AG04450 (cell line): ENCODE data around the gene SIGLEC15. TPM values are rescaled to one million over a fixed set of nuclear protein-coding genes. Genes with fewer than 3 reads are reported as not detected.
"Not testable (repeated sequence)": the region's sequence is repeated elsewhere in the genome, so short reads cannot be mapped to it uniquely, and the experiment has no call there.

Experiments used
- CTCF ChIA-PET: fragments of 300-600, 350-600 bp; formaldehyde crosslinking; extraction: SDS; loops from one replicate; lab custom pipeline; 2022; ENCODE audit warnings: antibody characterized with exemption, inconsistent platforms; lab: Charles Lee
- POLR2A ChIA-PET: fragments of 350-600 bp; formaldehyde crosslinking; extraction: SDS; loops from one replicate; lab custom pipeline; 2021; ENCODE audit warnings: antibody characterized with exemption, inconsistent platforms; lab: Yijun Ruan, JAX
- DNase-seq: peaks from one replicate; pipeline ENCODE4 v3.0.0-alpha.2; 2011; ENCODE audit warnings: low read depth, low spot score
- H3K27ac ChIP-seq: one replicate; pipeline ENCODE4 v1.5.1; 2012; ENCODE audit warnings: low read depth, low read length, control low read depth
- H3K27me3 ChIP-seq: one replicate; pipeline ENCODE4 v1.6.0; 2012; ENCODE audit warnings: low read length; ENCODE audit not compliant: control insufficient read depth, insufficient read depth
- H3K4me3 ChIP-seq: 2 replicates; pipeline ENCODE4 v1.5.1; 2011; ENCODE audit warnings: mild to moderate bottlenecking, low read depth, low read length, control low read depth
- H3K9me3 ChIP-seq: 2 replicates; pipeline ENCODE4 v1.5.1; 2012; ENCODE audit warnings: low read length; ENCODE audit not compliant: control insufficient read depth, insufficient read depth
- CTCF ChIP-seq: IDR thresholded peaks from 2 replicates; pipeline ENCODE4 v1.5.1; 2011; ENCODE audit warnings: low read depth, low read length, control low read depth, inconsistent platforms
- polyA plus RNA-seq: library from polyadenylated mRNA; depleted of rRNA; stranded (reverse); fragments of >200 nt; gene quantifications from 2 replicates; pipeline ENCODE4 v1.2.3, GENCODE V29; 2011

The SIGLEC15 gene
- polyA plus RNA-seq, 1 experiment = 1.6 TPM

GRCh38 chr18:45843019-45843418, 17.5 kb downstream of the SIGLEC15 start:
- no peak for TF ChIP-seq CTCF
- POLR2A ChIA-PET = no interaction called here
- Histone ChIP-seq H3K4me3 (no peak overlapping the region), H3K27me3 (no peaks in the 10 kb centered on the region), H3K27ac (no peak overlapping the region), H3K9me3 (peaks cover 3% of the 10 kb centered on the region; the same call in 1 of the 2 replicates)
- no peak for DNase-seq
- CTCF ChIA-PET = interaction anchor here (0.9 to 1.3 kb wide), 2 partner anchors 120 to 152 kb away, joined by 3 read pairs; no protein-coding TSS in a partner anchor

- Histone ChIP-seq H3K4me3 (no peak overlapping the region), H3K27me3 (no peaks in the 10 kb centered on the region), H3K9me3 (peaks cover 3% of the 10 kb centered on the region; the same call in 1 of the 2 replicates), H3K27ac (no peak overlapping the region)
- ChIA-PET POLR2A (no interaction called here), CTCF (no interaction called here)
- no peak for TF ChIP-seq CTCF
- no peak for DNase-seq
These were observed 19.5 kb downstream of the SIGLEC15 start for GRCh38 chr18:45844938-45845337.

- ChIA-PET POLR2A (no interaction called here), CTCF (no interaction called here)
- Histone ChIP-seq H3K27ac (no peak overlapping the region), H3K4me3 (no peak overlapping the region), H3K27me3 (no peaks in the 10 kb centered on the region), H3K9me3 (peaks cover 3% of the 10 kb centered on the region; the same call in 1 of the 2 replicates)
- no peak for TF ChIP-seq CTCF
- DNase-seq = no peak
These were observed 19.9 kb downstream of the SIGLEC15 start for GRCh38 chr18:45845410-45845809.

- no peaks in the 10 kb centered on the region for H3K27me3 ChIP-seq
- DNase-seq = no peak
- no peak overlapping the region for H3K4me3 ChIP-seq
- ChIA-PET CTCF (interaction anchor here (0.5 to 1.7 kb wide), 2 partner anchors 125 to 181 kb away, joined by 3 to 6 read pairs; no protein-coding TSS in a partner anchor), POLR2A (no interaction called here)
- no peak for TF ChIP-seq CTCF
- H3K9me3 ChIP-seq = peaks cover 3% of the 10 kb centered on the region; the same call in 1 of the 2 replicates
- H3K27ac ChIP-seq = no peak overlapping the region
These were observed 21.6 kb downstream of the SIGLEC15 start for GRCh38 chr18:45847119-45847518.

- H3K27me3 ChIP-seq, POLR2A ChIA-PET, H3K4me3 ChIP-seq, H3K9me3 ChIP-seq, DNase-seq, H3K27ac ChIP-seq: not testable (repeated sequence)
- CTCF ChIA-PET = interaction anchor here (0.6 to 4.0 kb wide), 3 partner anchors 9 to 235 kb away, joined by 3 to 18 read pairs (median 4); no protein-coding TSS in a partner anchor
These were observed 23.2 kb downstream of the SIGLEC15 start for GRCh38 chr18:45848643-45849042.
